Measurements from ENCODE around the gene PAEP. TPM values are rescaled to one million over a fixed set of nuclear protein-coding genes. Genes with fewer than 3 reads are reported as not detected.
"Not testable (repeated sequence)": the region's sequence is repeated elsewhere in the genome, so short reads cannot be mapped to it uniquely, and the experiment has no call there.

PAEP gene
- total and polyA plus RNA-seq, 4 donors = not detected

DNA sequence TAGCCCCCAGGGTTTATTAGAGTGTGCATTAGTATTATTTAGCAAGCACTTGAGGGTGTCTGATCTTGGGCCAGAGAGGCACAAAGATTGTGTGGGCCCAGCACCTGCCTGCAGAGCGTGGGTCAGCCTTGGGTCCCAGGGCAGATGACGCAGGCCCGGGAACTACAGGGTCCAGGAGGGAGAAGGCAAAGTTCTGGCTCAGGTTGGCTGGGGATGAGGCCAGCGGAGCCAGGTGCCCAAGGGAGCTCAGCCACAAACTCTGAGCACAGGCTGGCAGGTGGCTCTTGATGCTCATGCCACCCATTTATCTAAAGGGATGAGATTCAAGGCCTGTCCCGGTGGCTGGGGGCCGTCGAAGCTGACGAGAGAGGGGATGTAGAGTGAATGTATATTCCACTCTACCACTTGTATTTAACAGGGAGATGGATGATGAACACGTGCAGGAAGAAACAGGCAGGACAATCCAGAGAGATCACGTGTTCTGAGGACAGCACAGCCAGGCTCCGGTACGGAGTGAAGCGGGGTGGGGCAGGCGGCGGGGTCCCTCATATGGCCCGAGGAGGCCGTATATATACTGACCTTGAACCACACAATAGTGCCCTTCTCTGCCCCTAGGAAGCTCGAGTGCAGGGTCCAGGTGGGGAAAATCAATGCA, 16.4 kb upstream of the PAEP start:
- no peak for DNase-seq (ENCODE audit: low spot score)
- Histone ChIP-seq H3K27ac (ENCODE audit: low read depth in 1 of 2, low read length in 2 of 2) (no peak overlapping the region), H3K9ac (ENCODE audit: low read depth in 1 of 2, low read length in 2 of 2) (no peak overlapping the region), H3K9me3 (ENCODE audit: control insufficient read depth in 4 of 4, low read length in 3 of 4) (no peaks in the 10 kb centered on the region), H3K27me3 (ENCODE audit: control insufficient read depth in 4 of 4, insufficient read depth in 4 of 4, low read length in 3 of 4) (peaks cover 0 to 3% (median 0%) of the 10 kb centered on the region in 4 donors), H3K36me3 (ENCODE audit: control insufficient read depth in 4 of 4, insufficient read depth in 3 of 4, low read depth in 1 of 4, low read length in 3 of 4) (no peaks in the 10 kb centered on the region), H3K4me3 (ENCODE audit: low read depth in 1 of 3, low read length in 3 of 3) (no peak overlapping the region), H3K4me1 (ENCODE audit: control insufficient read depth in 4 of 4, insufficient read depth in 4 of 4, low read length in 3 of 4) (no peaks in the 10 kb centered on the region)
- TF ChIP-seq RAD21 (IDR thresholded peaks at IDR 0.05) (no peak), FOXA2 (IDR thresholded peaks at IDR 0.05) (no peak), FOXA1 (IDR thresholded peaks at IDR 0.05) (no peak)
- WGBS = 75% methylated on average over 18 of the region's 18 CpGs

DNA sequence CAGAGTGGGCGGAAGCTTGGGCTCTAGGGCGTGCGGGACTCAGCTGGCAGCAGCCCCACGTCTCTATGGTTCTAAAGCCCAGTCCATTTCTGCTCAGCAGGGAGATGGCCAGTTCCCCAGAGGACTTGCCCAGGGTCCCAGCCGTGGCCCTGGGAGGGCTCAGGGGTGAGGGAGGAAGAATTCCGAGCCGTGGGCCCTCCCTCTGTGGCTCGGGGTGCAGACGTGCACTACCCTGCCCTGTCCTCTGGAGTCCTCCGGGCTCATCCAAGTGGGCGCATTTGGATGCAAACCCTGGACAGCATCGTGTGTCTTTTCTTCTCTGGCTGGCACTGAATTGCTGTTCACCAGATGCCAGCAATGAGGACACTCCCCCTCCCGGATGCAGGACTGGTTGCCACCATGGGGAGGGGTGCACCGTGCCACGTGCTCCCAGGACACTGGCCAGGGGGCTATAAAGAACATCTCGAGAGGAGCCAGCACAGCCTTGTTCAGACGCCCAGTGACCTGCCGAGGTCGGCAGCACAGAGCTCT, 15.8 kb upstream of the PAEP start, which contains the start of gene OBP2A:
OBP2A (plus strand) TSS at position 481 of the 531 bp plus-strand sequence. CDS start 55 bp downstream, outside the sequence.
- not testable (repeated sequence) for H3K27ac ChIP-seq (ENCODE audit: low read depth in 1 of 2, low read length in 2 of 2); H3K4me3 ChIP-seq (ENCODE audit: low read depth in 1 of 3, low read length in 3 of 3); H3K27me3 ChIP-seq (ENCODE audit: control insufficient read depth in 4 of 4, insufficient read depth in 4 of 4, low read length in 3 of 4); DNase-seq (ENCODE audit: low spot score); H3K36me3 ChIP-seq (ENCODE audit: control insufficient read depth in 4 of 4, insufficient read depth in 3 of 4, low read depth in 1 of 4, low read length in 3 of 4); H3K9ac ChIP-seq (ENCODE audit: low read depth in 1 of 2, low read length in 2 of 2); H3K4me1 ChIP-seq (ENCODE audit: control insufficient read depth in 4 of 4, insufficient read depth in 4 of 4, low read length in 3 of 4); H3K9me3 ChIP-seq (ENCODE audit: control insufficient read depth in 4 of 4, low read length in 3 of 4)
- WGBS = 71% methylated on average over 15 of the region's 19 CpGs

DNA sequence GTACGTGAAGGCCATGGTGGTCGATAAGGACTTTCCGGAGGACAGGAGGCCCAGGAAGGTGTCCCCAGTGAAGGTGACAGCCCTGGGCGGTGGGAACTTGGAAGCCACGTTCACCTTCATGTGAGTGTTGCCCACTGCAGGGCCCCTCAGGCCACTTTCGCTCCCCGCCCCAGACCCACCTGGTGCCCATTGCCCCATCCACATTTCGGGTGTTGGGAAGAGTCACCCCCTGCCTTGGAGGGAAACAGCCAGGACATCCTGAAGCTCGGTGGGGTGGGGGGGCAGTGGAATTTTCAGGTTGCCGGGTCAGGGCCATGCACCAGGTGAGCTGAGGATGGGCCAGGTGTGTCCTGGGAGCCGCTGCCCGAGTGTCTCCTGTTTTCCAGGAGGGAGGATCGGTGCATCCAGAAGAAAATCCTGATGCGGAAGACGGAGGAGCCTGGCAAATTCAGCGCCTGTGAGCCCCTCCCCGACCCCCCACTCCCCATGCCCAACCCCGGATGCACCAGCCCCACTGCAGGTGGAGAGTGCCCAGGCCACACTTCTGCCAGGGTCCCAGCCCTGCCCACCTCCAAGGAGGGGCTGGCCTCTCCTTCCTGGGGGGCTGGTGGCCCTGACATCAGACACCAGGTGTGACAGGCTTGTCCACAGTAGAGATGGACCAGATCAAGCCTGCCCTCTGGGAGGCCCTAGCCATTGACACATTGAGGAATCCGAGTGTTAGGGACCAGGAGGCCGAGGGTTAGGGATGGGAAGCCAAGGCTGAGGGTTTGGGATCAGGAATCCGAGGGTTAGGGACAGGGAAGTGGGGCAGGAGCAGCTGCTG, 14.6 kb upstream of the PAEP start:
- H3K36me3 ChIP-seq (ENCODE audit: control insufficient read depth in 4 of 4, insufficient read depth in 3 of 4, low read depth in 1 of 4, low read length in 3 of 4); DNase-seq (ENCODE audit: low spot score); H3K27me3 ChIP-seq (ENCODE audit: control insufficient read depth in 4 of 4, insufficient read depth in 4 of 4, low read length in 3 of 4); H3K27ac ChIP-seq (ENCODE audit: low read depth in 1 of 2, low read length in 2 of 2); H3K9me3 ChIP-seq (ENCODE audit: control insufficient read depth in 4 of 4, low read length in 3 of 4); H3K4me3 ChIP-seq (ENCODE audit: low read depth in 1 of 3, low read length in 3 of 3); H3K4me1 ChIP-seq (ENCODE audit: control insufficient read depth in 4 of 4, insufficient read depth in 4 of 4, low read length in 3 of 4); H3K9ac ChIP-seq (ENCODE audit: low read depth in 1 of 2, low read length in 2 of 2): not testable (repeated sequence)
- 82% methylated on average over 20 of the region's 21 CpGs for whole genome bisulfite sequencing

DNA sequence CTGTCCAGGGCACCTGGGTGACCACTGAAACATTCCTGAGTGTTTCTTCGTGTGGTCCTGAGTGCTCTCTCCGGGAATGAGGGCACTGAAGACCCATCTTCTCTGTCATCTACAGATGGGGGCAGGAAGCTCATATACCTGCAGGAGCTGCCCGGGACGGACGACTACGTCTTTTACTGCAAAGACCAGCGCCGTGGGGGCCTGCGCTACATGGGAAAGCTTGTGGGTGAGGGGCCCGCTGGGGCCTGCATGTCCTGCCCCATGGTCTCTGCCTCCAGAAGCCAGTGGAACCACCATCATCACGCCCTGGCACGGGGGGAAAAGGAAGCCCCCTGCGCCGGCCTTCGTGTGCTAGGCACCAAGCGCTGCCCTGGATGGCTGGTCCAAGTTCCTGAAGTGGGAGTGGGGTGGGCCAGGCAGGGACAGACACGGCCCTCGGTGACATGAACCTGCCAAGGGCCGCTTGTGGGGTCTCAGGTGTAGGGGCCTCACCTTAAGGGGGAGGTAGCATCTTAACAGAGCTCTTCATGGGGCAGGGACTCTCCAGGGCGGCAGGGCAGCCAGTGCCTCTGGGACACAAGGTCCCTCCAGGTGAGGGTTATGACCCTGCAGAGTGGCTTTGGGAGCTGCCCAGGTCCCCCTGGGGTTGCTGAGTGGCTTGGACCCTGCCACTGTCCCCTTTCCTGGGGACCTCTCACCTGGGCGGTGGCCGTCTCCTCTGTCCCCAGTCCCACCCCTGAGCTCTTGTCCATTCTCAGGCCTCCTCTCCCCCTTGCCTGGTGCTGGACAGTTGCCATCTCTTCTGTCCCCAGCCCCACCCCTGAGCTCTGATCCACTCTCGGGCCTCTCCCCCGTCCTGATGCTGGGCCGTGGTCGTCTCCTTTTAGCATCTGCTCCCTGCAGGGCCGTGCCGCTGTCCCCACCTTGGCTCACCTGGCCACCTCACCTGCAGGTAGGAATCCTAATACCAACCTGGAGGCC, 13.5 kb upstream of the PAEP start:
- H3K36me3 ChIP-seq (ENCODE audit: control insufficient read depth in 4 of 4, insufficient read depth in 3 of 4, low read depth in 1 of 4, low read length in 3 of 4) = no peaks in the 10 kb centered on the region
- H3K27me3 ChIP-seq (ENCODE audit: control insufficient read depth in 4 of 4, insufficient read depth in 4 of 4, low read length in 3 of 4) = no peaks in the 10 kb centered on the region
- DNase-seq (ENCODE audit: low spot score) = no peak
- no peak overlapping the region for H3K27ac ChIP-seq (ENCODE audit: low read depth in 1 of 2, low read length in 2 of 2)
- H3K9ac ChIP-seq (ENCODE audit: low read depth in 1 of 2, low read length in 2 of 2) = no peak overlapping the region
- no peaks in the 10 kb centered on the region for H3K4me1 ChIP-seq (ENCODE audit: control insufficient read depth in 4 of 4, insufficient read depth in 4 of 4, low read length in 3 of 4)
- H3K4me3 ChIP-seq (ENCODE audit: low read depth in 1 of 3, low read length in 3 of 3) = no peak overlapping the region
- 77% methylated on average over 28 of the region's 28 CpGs for WGBS
- no peaks in the 10 kb centered on the region for H3K9me3 ChIP-seq (ENCODE audit: control insufficient read depth in 4 of 4, low read length in 3 of 4)
- TF ChIP-seq RXRA (IDR thresholded peaks at IDR 0.05) (no peak), RAD21 (IDR thresholded peaks at IDR 0.05) (no peak), EGR1 (IDR thresholded peaks at IDR 0.05; ENCODE audit: low read depth in 2 of 2) (no peak), FOXA2 (IDR thresholded peaks at IDR 0.05) (no peak), HNF4A (conservative IDR thresholded peaks at IDR 0.05) (no peak), TAF1 (conservative IDR thresholded peaks at IDR 0.05) (no peak), FOXA1 (IDR thresholded peaks at IDR 0.05) (no peak), HNF4G (IDR thresholded peaks at IDR 0.05) (no peak)
- TF ChIP-seq, protein P1, sequence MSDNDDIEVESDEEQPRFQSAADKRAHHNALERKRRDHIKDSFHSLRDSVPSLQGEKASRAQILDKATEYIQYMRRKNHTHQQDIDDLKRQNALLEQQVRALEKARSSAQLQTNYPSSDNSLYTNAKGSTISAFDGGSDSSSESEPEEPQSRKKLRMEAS (IDR thresholded peaks at IDR 0.05) = no peak
- TF ChIP-seq, protein P2, sequence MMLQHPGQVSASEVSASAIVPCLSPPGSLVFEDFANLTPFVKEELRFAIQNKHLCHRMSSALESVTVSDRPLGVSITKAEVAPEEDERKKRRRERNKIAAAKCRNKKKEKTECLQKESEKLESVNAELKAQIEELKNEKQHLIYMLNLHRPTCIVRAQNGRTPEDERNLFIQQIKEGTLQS (IDR thresholded peaks at IDR 0.05) = no peak
- TF ChIP-seq, protein P3, sequence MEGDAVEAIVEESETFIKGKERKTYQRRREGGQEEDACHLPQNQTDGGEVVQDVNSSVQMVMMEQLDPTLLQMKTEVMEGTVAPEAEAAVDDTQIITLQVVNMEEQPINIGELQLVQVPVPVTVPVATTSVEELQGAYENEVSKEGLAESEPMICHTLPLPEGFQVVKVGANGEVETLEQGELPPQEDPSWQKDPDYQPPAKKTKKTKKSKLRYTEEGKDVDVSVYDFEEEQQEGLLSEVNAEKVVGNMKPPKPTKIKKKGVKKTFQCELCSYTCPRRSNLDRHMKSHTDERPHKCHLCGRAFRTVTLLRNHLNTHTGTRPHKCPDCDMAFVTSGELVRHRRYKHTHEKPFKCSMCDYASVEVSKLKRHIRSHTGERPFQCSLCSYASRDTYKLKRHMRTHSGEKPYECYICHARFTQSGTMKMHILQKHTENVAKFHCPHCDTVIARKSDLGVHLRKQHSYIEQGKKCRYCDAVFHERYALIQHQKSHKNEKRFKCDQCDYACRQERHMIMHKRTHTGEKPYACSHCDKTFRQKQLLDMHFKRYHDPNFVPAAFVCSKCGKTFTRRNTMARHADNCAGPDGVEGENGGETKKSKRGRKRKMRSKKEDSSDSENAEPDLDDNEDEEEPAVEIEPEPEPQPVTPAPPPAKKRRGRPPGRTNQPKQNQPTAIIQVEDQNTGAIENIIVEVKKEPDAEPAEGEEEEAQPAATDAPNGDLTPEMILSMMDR (IDR thresholded peaks at IDR 0.05; ENCODE audit: low read depth, low read length, missing input control) = no peak
- TF ChIP-seq, protein P4, sequence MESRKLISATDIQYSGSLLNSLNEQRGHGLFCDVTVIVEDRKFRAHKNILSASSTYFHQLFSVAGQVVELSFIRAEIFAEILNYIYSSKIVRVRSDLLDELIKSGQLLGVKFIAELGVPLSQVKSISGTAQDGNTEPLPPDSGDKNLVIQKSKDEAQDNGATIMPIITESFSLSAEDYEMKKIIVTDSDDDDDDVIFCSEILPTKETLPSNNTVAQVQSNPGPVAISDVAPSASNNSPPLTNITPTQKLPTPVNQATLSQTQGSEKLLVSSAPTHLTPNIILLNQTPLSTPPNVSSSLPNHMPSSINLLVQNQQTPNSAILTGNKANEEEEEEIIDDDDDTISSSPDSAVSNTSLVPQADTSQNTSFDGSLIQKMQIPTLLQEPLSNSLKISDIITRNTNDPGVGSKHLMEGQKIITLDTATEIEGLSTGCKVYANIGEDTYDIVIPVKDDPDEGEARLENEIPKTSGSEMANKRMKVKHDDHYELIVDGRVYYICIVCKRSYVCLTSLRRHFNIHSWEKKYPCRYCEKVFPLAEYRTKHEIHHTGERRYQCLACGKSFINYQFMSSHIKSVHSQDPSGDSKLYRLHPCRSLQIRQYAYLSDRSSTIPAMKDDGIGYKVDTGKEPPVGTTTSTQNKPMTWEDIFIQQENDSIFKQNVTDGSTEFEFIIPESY (IDR thresholded peaks at IDR 0.05) = no peak
